K562 (cell line): ENCODE measurements around the gene KRT35. TPM values are rescaled to one million over a fixed set of nuclear protein-coding genes. Genes with fewer than 3 reads are reported as not detected.

Experiments
- ELF4 ChIP-seq: fragments of 450-650 bp; formaldehyde crosslinking; IDR thresholded peaks from 2 replicates; pipeline ENCODE4 v1.4.0; 2022; ENCODE audit warnings: missing genetic modification characterization
- OTX1 ChIP-seq: fragments of 450-650 bp; formaldehyde crosslinking; IDR thresholded peaks from 2 replicates; pipeline ENCODE4 v1.4.0; 2022; ENCODE audit warnings: mild to moderate bottlenecking
- PURB ChIP-seq: sonication (generic); formaldehyde crosslinking; IDR thresholded peaks from 2 replicates; pipeline ENCODE4 v1.9.0; 2021; ENCODE audit warnings: low read depth, mild to moderate bottlenecking, missing genetic modification reagents
- RAD21 ChIP-seq, 2 experiments: fragments of 250-450 bp in 1 of 2; fragments of 450-650 bp in 1 of 2; sonication (Bioruptor Pico) in 1 of 2; formaldehyde crosslinking in 1 of 2; IDR thresholded peaks in 1 of 2; conservative IDR thresholded peaks in 1 of 2; 2 replicates each; pipeline versions ENCODE4 v1.4.0 to v1.8.0; 2020 to 2022; ENCODE audit warnings: mild to moderate bottlenecking in 2 of 2, moderate library complexity in 1 of 2
- RBM15 ChIP-seq: fragments of 200-400 bp; formaldehyde crosslinking; IDR thresholded peaks from 2 replicates; pipeline ENCODE4 v1.6.1; 2018; ENCODE audit warnings: mild to moderate bottlenecking, low read length, moderate library complexity; ENCODE audit not compliant: insufficient read depth
- WHSC1 ChIP-seq: IDR thresholded peaks from one replicate; pipeline ENCODE4 v1.6.1; 2012; ENCODE audit warnings: low read length, control low read depth, inconsistent platforms
- ZNF212 ChIP-seq: fragments of 450-650 bp; formaldehyde crosslinking; IDR thresholded peaks from 2 replicates; pipeline ENCODE4 v1.4.0; 2020; ENCODE audit warnings: mild to moderate bottlenecking
- ZNF766 ChIP-seq: fragments of 200-800 bp; sonication (Bioruptor generic); conservative IDR thresholded peaks from 2 replicates; pipeline ENCODE4 v1.6.1; 2016; ENCODE audit warnings: missing genetic modification characterization, missing compliant biosample characterization
- ZNF785 ChIP-seq: fragments of 250-450 bp; sonication (Bioruptor Pico); IDR thresholded peaks from 2 replicates; pipeline ENCODE4 v1.4.0; 2020; ENCODE audit warnings: mild to moderate bottlenecking
- polyA plus RNA-seq, 8 experiments: library from polyadenylated mRNA; depleted of rRNA in 4 of 8; stranded (reverse) in 5 of 8; unstranded in 3 of 8; fragments of >200 nt; fragmentation: Nextera tagmentation in 2 of 8; fragmentation: Illumina TruSeq in 1 of 8; extraction: Ambion mirVana in 2 of 8; extraction: Trizol in 1 of 8; gene quantifications; 2 replicates each; pipeline versions ENCODE4 v1.2.1 to v1.2.3, GENCODE V29; 2011 to 2014; ENCODE audit warnings: inconsistent platforms in 1 of 8, missing spikeins in 1 of 8
- total RNA-seq, 7 experiments: library from RNA; depleted of rRNA in 6 of 7; stranded (reverse); fragments of >200 nt in 6 of 7; fragmentation: Illumina TruSeq in 2 of 7; extraction: Trizol in 2 of 7; gene quantifications; 2 replicates each; pipeline versions ENCODE4 v1.2.1 to v1.2.3, GENCODE V29; 2011 to 2021; ENCODE audit warnings: low replicate concordance in 1 of 7
- TF ChIP-seq, protein P1 (sequence below): fragments of 200-600 bp; sonication (generic); IDR thresholded peaks from one replicate; pipeline ENCODE4 v1.6.1; 2012; ENCODE audit warnings: mild to moderate bottlenecking, low read depth, low read length, inconsistent platforms
- TF ChIP-seq, protein P2 (sequence below): sonication (generic); formaldehyde crosslinking; IDR thresholded peaks from 2 replicates; pipeline ENCODE4 v1.8.1; 2023; ENCODE audit warnings: mild to moderate bottlenecking, missing genetic modification reagents
- TF ChIP-seq, protein P3 (sequence below): sonication (generic); formaldehyde crosslinking; IDR thresholded peaks from 2 replicates; pipeline ENCODE4 v1.8.0; 2022; ENCODE audit warnings: missing genetic modification reagents, mild to moderate bottlenecking, borderline replicate concordance

Gene KRT35
- total and polyA plus RNA-seq, 9 of the 15 experiments (the other 6 are each of a cell fraction or from before 2014, with no cell fraction given) = not detected

DNA sequence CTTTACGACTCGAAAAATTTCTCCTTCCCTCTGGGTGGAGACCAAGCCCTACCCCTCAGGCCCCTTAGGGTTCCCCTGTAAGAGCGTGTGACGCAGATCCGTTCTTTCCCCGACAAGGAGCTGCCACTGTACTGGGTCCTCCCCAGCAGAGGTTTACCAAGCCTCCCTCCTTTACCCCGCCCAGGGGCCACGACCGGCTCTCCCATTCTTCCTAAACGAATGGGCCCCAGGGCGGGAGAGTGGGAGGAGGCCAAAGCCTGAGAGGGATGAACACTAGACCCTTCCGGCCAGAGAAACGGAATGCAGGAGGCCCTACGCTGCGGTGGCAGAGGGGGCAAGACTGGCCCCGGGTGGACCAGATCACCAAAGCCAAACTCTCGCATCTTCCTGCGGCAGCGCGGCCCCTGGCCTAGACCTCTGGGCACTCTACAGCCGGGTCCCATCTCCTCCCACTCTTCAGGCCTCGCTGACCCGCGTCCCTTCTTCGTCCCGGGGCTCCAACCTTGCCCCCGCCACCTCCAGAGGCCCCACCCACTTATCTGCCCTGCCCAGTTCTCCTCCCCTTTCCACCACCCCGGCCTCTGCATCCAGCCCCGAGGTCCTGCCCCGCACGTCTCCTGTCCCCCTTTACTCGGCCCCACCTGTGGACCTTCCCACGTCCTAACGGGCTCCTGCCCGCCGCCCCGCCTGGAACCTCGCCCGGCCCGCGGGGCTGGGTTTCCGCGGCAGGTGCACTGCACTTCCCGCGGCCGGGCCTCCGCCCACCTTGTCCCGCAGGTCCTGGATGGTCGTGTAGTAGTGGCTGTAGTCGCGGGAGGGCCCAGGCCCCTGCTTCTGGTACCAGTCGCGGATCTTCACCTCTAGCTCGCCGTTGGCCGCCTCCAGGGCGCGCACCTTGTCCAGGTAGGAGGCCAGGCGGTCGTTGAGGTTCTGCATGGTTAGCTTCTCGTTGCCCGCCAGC is 46.4 kb upstream of the KRT35 start (continued):
- TF ChIP-seq, protein P1, sequence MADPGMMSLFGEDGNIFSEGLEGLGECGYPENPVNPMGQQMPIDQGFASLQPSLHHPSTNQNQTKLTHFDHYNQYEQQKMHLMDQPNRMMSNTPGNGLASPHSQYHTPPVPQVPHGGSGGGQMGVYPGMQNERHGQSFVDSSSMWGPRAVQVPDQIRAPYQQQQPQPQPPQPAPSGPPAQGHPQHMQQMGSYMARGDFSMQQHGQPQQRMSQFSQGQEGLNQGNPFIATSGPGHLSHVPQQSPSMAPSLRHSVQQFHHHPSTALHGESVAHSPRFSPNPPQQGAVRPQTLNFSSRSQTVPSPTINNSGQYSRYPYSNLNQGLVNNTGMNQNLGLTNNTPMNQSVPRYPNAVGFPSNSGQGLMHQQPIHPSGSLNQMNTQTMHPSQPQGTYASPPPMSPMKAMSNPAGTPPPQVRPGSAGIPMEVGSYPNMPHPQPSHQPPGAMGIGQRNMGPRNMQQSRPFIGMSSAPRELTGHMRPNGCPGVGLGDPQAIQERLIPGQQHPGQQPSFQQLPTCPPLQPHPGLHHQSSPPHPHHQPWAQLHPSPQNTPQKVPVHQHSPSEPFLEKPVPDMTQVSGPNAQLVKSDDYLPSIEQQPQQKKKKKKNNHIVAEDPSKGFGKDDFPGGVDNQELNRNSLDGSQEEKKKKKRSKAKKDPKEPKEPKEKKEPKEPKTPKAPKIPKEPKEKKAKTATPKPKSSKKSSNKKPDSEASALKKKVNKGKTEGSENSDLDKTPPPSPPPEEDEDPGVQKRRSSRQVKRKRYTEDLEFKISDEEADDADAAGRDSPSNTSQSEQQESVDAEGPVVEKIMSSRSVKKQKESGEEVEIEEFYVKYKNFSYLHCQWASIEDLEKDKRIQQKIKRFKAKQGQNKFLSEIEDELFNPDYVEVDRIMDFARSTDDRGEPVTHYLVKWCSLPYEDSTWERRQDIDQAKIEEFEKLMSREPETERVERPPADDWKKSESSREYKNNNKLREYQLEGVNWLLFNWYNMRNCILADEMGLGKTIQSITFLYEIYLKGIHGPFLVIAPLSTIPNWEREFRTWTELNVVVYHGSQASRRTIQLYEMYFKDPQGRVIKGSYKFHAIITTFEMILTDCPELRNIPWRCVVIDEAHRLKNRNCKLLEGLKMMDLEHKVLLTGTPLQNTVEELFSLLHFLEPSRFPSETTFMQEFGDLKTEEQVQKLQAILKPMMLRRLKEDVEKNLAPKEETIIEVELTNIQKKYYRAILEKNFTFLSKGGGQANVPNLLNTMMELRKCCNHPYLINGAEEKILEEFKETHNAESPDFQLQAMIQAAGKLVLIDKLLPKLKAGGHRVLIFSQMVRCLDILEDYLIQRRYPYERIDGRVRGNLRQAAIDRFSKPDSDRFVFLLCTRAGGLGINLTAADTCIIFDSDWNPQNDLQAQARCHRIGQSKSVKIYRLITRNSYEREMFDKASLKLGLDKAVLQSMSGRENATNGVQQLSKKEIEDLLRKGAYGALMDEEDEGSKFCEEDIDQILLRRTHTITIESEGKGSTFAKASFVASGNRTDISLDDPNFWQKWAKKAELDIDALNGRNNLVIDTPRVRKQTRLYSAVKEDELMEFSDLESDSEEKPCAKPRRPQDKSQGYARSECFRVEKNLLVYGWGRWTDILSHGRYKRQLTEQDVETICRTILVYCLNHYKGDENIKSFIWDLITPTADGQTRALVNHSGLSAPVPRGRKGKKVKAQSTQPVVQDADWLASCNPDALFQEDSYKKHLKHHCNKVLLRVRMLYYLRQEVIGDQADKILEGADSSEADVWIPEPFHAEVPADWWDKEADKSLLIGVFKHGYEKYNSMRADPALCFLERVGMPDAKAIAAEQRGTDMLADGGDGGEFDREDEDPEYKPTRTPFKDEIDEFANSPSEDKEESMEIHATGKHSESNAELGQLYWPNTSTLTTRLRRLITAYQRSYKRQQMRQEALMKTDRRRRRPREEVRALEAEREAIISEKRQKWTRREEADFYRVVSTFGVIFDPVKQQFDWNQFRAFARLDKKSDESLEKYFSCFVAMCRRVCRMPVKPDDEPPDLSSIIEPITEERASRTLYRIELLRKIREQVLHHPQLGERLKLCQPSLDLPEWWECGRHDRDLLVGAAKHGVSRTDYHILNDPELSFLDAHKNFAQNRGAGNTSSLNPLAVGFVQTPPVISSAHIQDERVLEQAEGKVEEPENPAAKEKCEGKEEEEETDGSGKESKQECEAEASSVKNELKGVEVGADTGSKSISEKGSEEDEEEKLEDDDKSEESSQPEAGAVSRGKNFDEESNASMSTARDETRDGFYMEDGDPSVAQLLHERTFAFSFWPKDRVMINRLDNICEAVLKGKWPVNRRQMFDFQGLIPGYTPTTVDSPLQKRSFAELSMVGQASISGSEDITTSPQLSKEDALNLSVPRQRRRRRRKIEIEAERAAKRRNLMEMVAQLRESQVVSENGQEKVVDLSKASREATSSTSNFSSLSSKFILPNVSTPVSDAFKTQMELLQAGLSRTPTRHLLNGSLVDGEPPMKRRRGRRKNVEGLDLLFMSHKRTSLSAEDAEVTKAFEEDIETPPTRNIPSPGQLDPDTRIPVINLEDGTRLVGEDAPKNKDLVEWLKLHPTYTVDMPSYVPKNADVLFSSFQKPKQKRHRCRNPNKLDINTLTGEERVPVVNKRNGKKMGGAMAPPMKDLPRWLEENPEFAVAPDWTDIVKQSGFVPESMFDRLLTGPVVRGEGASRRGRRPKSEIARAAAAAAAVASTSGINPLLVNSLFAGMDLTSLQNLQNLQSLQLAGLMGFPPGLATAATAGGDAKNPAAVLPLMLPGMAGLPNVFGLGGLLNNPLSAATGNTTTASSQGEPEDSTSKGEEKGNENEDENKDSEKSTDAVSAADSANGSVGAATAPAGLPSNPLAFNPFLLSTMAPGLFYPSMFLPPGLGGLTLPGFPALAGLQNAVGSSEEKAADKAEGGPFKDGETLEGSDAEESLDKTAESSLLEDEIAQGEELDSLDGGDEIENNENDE = no peak
- TF ChIP-seq ZNF212 (CRISPR knock-in tag) (no peak), RBM15 (no peak), PURB (no peak), ZNF785 (CRISPR knock-in tag) (no peak), ELF4 (CRISPR knock-in tag) (no peak), RAD21 (CRISPR knock-in tag; conservative IDR thresholded peaks at IDR 0.05 in 1 of 2, IDR thresholded peaks at IDR 0.05 in 1 of 2) (no peak), OTX1 (CRISPR knock-in tag) (no peak), ZNF766 (CRISPR knock-in tag) (no peak), WHSC1 (no peak)
- TF ChIP-seq, protein P2, sequence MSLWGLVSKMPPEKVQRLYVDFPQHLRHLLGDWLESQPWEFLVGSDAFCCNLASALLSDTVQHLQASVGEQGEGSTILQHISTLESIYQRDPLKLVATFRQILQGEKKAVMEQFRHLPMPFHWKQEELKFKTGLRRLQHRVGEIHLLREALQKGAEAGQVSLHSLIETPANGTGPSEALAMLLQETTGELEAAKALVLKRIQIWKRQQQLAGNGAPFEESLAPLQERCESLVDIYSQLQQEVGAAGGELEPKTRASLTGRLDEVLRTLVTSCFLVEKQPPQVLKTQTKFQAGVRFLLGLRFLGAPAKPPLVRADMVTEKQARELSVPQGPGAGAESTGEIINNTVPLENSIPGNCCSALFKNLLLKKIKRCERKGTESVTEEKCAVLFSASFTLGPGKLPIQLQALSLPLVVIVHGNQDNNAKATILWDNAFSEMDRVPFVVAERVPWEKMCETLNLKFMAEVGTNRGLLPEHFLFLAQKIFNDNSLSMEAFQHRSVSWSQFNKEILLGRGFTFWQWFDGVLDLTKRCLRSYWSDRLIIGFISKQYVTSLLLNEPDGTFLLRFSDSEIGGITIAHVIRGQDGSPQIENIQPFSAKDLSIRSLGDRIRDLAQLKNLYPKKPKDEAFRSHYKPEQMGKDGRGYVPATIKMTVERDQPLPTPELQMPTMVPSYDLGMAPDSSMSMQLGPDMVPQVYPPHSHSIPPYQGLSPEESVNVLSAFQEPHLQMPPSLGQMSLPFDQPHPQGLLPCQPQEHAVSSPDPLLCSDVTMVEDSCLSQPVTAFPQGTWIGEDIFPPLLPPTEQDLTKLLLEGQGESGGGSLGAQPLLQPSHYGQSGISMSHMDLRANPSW (CRISPR knock-in tag) = no peak
- TF ChIP-seq, protein P3, sequence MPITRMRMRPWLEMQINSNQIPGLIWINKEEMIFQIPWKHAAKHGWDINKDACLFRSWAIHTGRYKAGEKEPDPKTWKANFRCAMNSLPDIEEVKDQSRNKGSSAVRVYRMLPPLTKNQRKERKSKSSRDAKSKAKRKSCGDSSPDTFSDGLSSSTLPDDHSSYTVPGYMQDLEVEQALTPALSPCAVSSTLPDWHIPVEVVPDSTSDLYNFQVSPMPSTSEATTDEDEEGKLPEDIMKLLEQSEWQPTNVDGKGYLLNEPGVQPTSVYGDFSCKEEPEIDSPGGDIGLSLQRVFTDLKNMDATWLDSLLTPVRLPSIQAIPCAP = no peak
